Forelimb muscle (tissue), 1 donor: ENCODE measurements around the gene RRM1. TPM values are rescaled to one million over a fixed set of nuclear protein-coding genes. Genes with fewer than 3 reads are reported as not detected.
"Not testable (repeated sequence)": the region's sequence is repeated elsewhere in the genome, so short reads cannot be mapped to it uniquely, and the experiment has no call there.

Experiments used
- DNase-seq: peaks from one replicate; pipeline ENCODE4 v3.0.0-alpha.2; 2013; ENCODE audit warnings: low read depth
- polyA plus RNA-seq: library from polyadenylated mRNA; unstranded; fragments of 120-200 nt; gene quantifications from one replicate; pipeline ENCODE4 v1.2.1, GENCODE V29; 2013; ENCODE audit not compliant: insufficient read length

The RRM1 gene
- polyA plus RNA-seq, 1 donor, result 35.1 TPM

GRCh38 chr11:4134806-4135205 is 40.2 kb downstream of the RRM1 start:
- no peak for DNase-seq

- no peak for DNase-seq
These were observed 43.9 kb downstream of the RRM1 start for GRCh38 chr11:4138497-4138896.

GRCh38 chr11:4140067-4140636 is 45.6 kb downstream of the RRM1 start:
- DNase-seq, result no peak

- DNase-seq, result no peak
These were observed 51.6 kb downstream of the RRM1 start for GRCh38 chr11:4146070-4146771.

DNA sequence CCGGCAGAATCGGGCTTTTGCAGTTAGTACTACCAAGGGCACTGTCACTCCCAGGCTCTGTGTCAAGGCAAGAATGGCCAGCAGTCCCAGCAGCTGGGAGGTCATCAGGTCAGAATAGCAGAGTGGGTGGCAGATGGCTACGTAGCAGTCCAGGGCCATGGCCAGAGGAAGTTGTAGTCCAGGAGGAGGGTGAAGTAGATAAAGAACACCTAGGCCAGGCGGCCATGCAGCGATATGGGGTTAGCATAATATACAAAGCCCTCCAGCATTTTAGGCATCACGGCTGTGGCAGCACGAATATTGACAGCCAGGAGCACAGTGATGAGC is 52.1 kb downstream of the RRM1 start:
- DNase-seq, result no peak

DNA sequence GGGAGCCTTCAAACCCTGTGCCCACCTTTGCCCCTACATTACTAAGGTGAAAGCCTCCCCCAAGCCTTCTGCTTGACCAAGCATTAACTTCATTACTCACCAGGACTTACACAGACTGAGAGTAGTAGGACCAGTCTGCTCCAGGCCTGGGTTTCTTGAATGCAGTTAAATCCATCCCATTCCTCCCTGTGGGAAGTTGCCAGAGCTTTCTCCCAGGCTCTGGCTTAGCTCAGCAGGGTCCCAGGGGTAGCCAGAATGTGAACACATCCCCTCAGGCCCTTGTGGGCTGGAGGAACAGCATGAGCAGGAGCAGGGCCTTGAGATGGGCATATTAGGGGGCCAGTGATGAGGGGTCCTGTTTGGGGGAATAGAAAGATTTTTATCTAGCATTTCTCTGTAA is 59.9 kb downstream of the RRM1 start:
- no peak for DNase-seq

DNA sequence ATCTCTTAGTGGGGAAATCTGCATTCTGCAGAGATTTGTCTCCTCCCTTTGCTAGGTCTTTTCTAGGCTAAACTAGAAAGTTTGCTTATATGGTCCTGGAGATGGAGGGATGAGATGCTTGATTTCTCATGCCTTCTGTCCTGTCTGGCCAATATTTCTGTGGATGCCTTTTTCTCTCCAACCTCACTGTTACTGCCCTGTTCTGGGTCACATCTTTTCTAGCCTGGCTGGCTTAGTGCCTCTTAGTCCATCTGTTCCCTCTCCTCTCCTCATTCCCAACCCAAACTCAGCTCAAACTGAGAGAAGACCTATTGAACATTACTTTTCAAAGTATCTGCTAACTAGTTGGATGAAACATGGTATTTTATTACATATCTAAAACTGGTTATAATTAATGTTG is 62.0 kb downstream of the RRM1 start:
- no peak for DNase-seq

- DNase-seq, result not testable (repeated sequence)
These were observed 64.2 kb downstream of the RRM1 start for GRCh38 chr11:4158818-4159217.

- no peak for DNase-seq
These were observed 66.7 kb downstream of the RRM1 start for GRCh38 chr11:4161305-4161704.

- no peak for DNase-seq
These were observed 70.4 kb downstream of the RRM1 start for GRCh38 chr11:4164884-4165590.

- no peak for DNase-seq
These were observed 72.7 kb downstream of the RRM1 start for GRCh38 chr11:4167292-4167691.

- no peak for DNase-seq
These were observed 73.2 kb downstream of the RRM1 start for GRCh38 chr11:4167758-4168157.

GRCh38 chr11:4175620-4176350 is 81.2 kb downstream of the RRM1 start:
- DNase-seq, result not testable (repeated sequence)

DNA sequence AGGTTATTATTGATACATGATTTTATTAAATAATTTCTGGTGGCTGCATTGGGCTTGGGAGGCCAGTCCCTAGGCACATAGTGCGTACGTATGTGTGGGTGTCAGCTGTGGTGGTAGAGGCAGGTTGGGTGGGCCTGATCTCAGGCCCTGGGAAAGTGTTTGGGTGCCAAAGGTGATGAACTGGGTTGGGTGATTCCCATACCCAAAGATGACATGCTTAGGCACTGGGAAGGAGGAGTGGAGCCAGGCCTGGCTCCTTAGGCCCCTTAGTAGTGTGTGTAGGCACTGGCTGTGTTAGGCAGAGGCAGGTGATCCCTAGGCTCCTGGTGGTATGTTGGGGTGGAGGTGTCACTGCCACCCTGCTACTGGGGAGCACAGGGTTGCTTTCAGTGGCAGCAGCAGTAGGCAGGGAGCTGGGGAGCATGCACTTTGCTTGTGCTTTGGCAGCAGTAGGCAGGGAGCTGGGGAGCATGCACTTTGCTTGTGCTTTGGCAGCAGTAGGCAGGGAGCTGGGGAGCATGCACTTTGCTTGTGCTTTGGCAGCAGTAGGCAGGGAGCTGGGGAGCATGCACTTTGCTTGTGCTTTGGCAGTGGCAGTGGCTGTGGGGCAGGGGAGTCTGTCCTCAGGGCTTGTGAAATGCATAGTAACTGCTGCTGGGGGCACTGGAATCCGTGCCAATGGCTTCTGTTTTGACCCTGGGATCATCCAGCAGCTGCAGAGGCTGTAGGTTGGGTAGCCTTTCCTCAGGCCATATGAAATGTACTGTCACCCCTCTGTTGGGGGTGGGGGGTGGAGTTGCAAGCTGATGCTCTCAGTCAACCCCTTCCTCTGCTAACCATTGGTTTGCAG is 84.4 kb downstream of the RRM1 start:
- no peak for DNase-seq

DNA sequence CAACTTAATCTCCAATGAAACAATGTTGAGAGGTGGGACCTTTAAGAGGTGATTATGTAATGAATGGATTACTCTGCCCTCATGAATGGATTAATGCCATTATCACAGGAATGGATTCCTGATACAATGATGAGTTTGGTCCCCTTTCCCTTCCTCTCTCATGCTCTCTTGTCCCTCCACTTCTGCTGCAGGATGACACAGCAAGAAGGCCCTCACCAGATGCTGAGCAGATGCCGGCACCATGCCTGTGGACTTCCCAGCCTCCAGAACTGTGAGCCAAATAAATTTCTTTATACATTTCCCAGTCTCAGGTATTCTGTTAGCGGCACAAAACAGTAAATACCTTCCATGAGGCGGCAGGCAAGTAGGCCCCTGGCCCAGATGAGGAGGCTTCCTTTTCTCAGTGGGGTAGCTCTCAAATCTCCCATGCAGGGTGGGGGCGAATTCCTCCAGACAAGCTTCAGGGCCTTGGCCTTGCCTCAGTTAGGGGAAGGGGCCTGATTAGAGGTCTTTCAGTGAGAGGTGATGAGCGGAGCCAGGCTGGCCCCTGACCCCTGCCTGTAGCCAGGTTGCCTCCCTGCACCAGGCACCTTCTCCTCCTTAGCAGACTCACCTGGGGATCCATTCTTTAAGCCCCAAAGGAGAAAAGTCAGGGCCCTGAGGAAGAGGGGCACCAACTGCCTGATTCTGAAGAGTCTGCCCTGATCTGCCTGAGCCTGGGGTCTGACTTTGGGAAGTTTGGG is 86.0 kb downstream of the RRM1 start:
- DNase-seq, result no peak

GRCh38 chr11:4181782-4182721 is 87.5 kb downstream of the RRM1 start:
- no peak for DNase-seq

DNA sequence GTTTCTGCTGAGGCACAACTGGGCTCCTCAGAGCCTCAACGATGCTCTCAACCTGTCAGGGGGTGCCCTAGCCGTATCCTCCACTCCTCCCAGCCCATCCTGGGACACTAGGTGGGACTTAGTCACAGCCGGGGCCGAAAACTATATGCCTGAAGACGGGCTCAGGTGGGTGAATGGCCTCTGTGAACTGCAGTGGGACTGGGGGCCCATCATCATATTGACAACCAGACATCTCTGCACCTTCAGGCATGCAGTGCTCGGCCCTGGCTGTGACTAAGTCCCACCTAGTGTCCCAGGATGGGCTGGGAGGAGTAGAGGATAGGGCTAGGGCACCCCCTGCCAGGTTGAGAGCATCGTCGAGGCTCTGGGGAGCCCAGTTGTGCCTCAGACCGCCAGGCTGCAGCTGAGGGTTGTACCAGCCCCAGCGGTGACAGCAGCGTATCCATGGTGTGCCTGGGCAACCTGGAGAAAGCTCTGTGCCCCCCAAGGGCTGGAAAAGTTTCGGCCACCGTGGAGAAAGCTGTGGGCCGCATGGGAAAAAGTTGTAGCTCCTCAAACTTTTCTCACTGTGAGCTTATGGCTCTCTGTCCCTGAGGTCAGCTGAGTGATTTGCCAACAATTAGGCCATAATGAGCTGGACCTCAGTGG is 88.9 kb downstream of the RRM1 start:
- DNase-seq, result no peak

GRCh38 chr11:4184163-4184916 is 89.7 kb downstream of the RRM1 start:
- no peak for DNase-seq

- no peak for DNase-seq
These were observed 91.0 kb downstream of the RRM1 start for GRCh38 chr11:4185561-4185960.
